K562 (cell line): Measurements from ENCODE around the gene HSPA6. TPM values are rescaled to one million over a fixed set of nuclear protein-coding genes. Genes with fewer than 3 reads are reported as not detected.
"Not testable (repeated sequence)": the region's sequence is repeated elsewhere in the genome, so short reads cannot be mapped to it uniquely, and the experiment has no call there.

ENCODE experiments used
- ATAC-seq: fragments of 200-7000 bp; cut with Tn5 transposase; 3 replicates; pipeline ENCODE4 v1.9.1; 2020; ENCODE audit warnings: moderate library complexity
- BruUV-seq: library from RNA; stranded (reverse); fragments of 400-500 nt; replicated peaks from 2 replicates; lab custom pipeline; 2021; lab: Mats Ljungman, UMichigan
- CTCF ChIA-PET: fragments of 300-600 bp; formaldehyde crosslinking; extraction: SDS; loops from one replicate; lab custom pipeline; 2021; ENCODE audit warnings: low intra/inter-chr PET ratio; lab: Yijun Ruan, JAX
- POLR2A ChIA-PET: fragments of 300-600, 350-650 bp; sonication (Branson Sonifier 250); formaldehyde crosslinking; extraction: SDS; loops from one replicate; lab custom pipeline; 2021; ENCODE audit warnings: antibody characterized with exemption, inconsistent platforms; lab: Yijun Ruan, JAX
- DNase-seq, 4 experiments: peaks; one replicate each; pipeline versions ENCODE4 v3.0.0 to v3.0.0-alpha.2; 2011 to 2018; ENCODE audit warnings: low spot score in 3 of 4, mixed read lengths in 3 of 4; ENCODE audit errors: extremely low read depth in 1 of 4
- FAIRE-seq: peaks from 2 replicates; lab custom pipeline; 2011; peaks lifted over from hg19 to GRCh38; lab: Jason Lieb, UNC
- H2AFZ ChIP-seq: 2 replicates; pipeline ENCODE4 v1.6.0; 2011; ENCODE audit warnings: low read depth, low read length, control low read depth, inconsistent platforms
- H3K27ac ChIP-seq: fragments of 200-600 bp; 3 replicates; pipeline ENCODE4 v1.8.0; 2011; ENCODE audit warnings: low read depth, mild to moderate bottlenecking, control low read depth, inconsistent platforms, low read length, moderate library complexity, mixed read lengths; ENCODE audit errors: extremely low read depth
- H3K27me3 ChIP-seq, 2 experiments: fragments of 300-600 bp in 1 of 2; 2 replicates in 1 of 2; 3 replicates in 1 of 2; pipeline versions ENCODE4 v1.6.0 to v1.8.0; 2011; ENCODE audit warnings: inconsistent platforms in 2 of 2, low read length in 2 of 2, mild to moderate bottlenecking in 1 of 2, mixed read lengths in 1 of 2, moderate library complexity in 1 of 2; ENCODE audit not compliant: control insufficient read depth in 2 of 2, insufficient read depth in 2 of 2
- H3K36me3 ChIP-seq: fragments of 300-600 bp; 3 replicates; pipeline ENCODE4 v1.8.0; 2011; ENCODE audit warnings: mild to moderate bottlenecking, low read length, inconsistent platforms; ENCODE audit not compliant: control insufficient read depth, insufficient read depth
- H3K4me1 ChIP-seq, 2 experiments: fragments of 200-600 bp in 1 of 2; replicated peaks in 1 of 2; 2 replicates in 1 of 2; 3 replicates in 1 of 2; pipeline versions ENCODE4 v1.5.1 to v1.8.0; 2011; ENCODE audit warnings: inconsistent platforms in 2 of 2, low read length in 2 of 2, mild to moderate bottlenecking in 1 of 2, mixed read lengths in 1 of 2, moderate library complexity in 1 of 2; ENCODE audit not compliant: control insufficient read depth in 2 of 2, insufficient read depth in 2 of 2
- H3K4me2 ChIP-seq: 2 replicates; pipeline ENCODE4 v1.6.1; 2011; ENCODE audit warnings: low read length, control low read depth, inconsistent platforms, mixed read lengths; ENCODE audit not compliant: insufficient read depth
- H3K4me3 ChIP-seq: fragments of 200-600 bp; sonication (generic), shearing (Covaris generic); 2 replicates; pipeline ENCODE4 v1.5.1; 2016; ENCODE audit warnings: control low read depth, inconsistent platforms
- H3K79me2 ChIP-seq: fragments of 200-600 bp; 3 replicates; pipeline ENCODE4 v1.8.0; 2011; ENCODE audit warnings: low read length, inconsistent platforms; ENCODE audit not compliant: control insufficient read depth, insufficient read depth
- H3K9ac ChIP-seq, 2 experiments: 2 replicates each; pipeline versions ENCODE4 v1.6.0 to v1.6.1; 2011; ENCODE audit warnings: low read depth in 2 of 2, low read length in 2 of 2, control low read depth in 1 of 2, inconsistent platforms in 1 of 2, mild to moderate bottlenecking in 1 of 2, mixed read lengths in 1 of 2; ENCODE audit not compliant: insufficient read depth in 1 of 2
- H3K9me1 ChIP-seq: one replicate; pipeline ENCODE4 v1.6.0; 2011; ENCODE audit warnings: inconsistent platforms, mild to moderate bottlenecking, low read length, moderate library complexity; ENCODE audit not compliant: control insufficient read depth, insufficient read depth
- H3K9me3 ChIP-seq: replicated peaks from 2 replicates; pipeline ENCODE4 v1.5.1; 2011; ENCODE audit warnings: low read depth, low read length, inconsistent platforms; ENCODE audit not compliant: control insufficient read depth, insufficient read depth
- H4K20me1 ChIP-seq: replicated peaks from 2 replicates; pipeline ENCODE4 v1.6.1; 2011; ENCODE audit warnings: low read length, inconsistent platforms, mixed read lengths; ENCODE audit not compliant: control insufficient read depth, insufficient read depth
- FOSL1 ChIP-seq: fragments of 200-800 bp; sonication (Bioruptor generic); conservative IDR thresholded peaks from 2 replicates; pipeline ENCODE4 v1.6.1; 2016; ENCODE audit warnings: missing genetic modification characterization, missing compliant biosample characterization
- FOXJ2 ChIP-seq: fragments of 200-800 bp; sonication (Bioruptor generic); IDR thresholded peaks from 2 replicates; pipeline ENCODE4 v1.6.1; 2016; ENCODE audit warnings: missing genetic modification characterization, missing compliant biosample characterization
- MEIS2 ChIP-seq: fragments of 450-650 bp; IDR thresholded peaks from 2 replicates; pipeline ENCODE4 v1.6.1; 2014; ENCODE audit warnings: mild to moderate bottlenecking; ENCODE audit not compliant: partially characterized antibody
- SOX6 ChIP-seq: fragments of 450-650 bp; IDR thresholded peaks from 2 replicates; pipeline ENCODE4 v1.6.1; 2014; ENCODE audit warnings: mild to moderate bottlenecking
- SPI1 ChIP-seq: IDR thresholded peaks from 2 replicates; pipeline ENCODE4 v1.6.1; 2011; ENCODE audit warnings: low read depth, low read length, control low read depth, borderline replicate concordance
- WGBS: fragments of 100-300 bp; shearing (Covaris generic); methylation state at CpG from one replicate; pipeline ENCODE4 v1.1.6; 2016; ENCODE audit warnings: low coverage, mixed read lengths; ENCODE audit not compliant: insufficient coverage; ENCODE audit errors: missing lambda C conversion rate; 5-methylcytosine and 5-hydroxymethylcytosine counted together
- in situ Hi-C: fragments of 300-500 bp; cut with MboI; formaldehyde crosslinking; loops from 4 replicates; pipeline ENCODE4 v1.15.0; 2018; ENCODE audit warnings: inconsistent platforms, mixed read lengths
- intact Hi-C: fragments of 100-400 bp; cut with micrococcal nuclease; formaldehyde crosslinking; loops from 2 replicates; pipeline ENCODE4 v1.14.2; 2022
- polyA plus RNA-seq, 8 experiments: library from polyadenylated mRNA; depleted of rRNA in 4 of 8; stranded (reverse) in 5 of 8; unstranded in 3 of 8; fragments of >200 nt; fragmentation: Nextera tagmentation in 2 of 8; fragmentation: Illumina TruSeq in 1 of 8; extraction: Ambion mirVana in 2 of 8; extraction: Trizol in 1 of 8; gene quantifications; 2 replicates each; pipeline versions ENCODE4 v1.2.1 to v1.2.3, GENCODE V29; 2011 to 2014; ENCODE audit warnings: inconsistent platforms in 1 of 8, missing spikeins in 1 of 8
- total RNA-seq, 7 experiments: library from RNA; depleted of rRNA in 6 of 7; stranded (reverse); fragments of >200 nt in 6 of 7; fragmentation: Illumina TruSeq in 2 of 7; extraction: Trizol in 2 of 7; gene quantifications; 2 replicates each; pipeline versions ENCODE4 v1.2.1 to v1.2.3, GENCODE V29; 2011 to 2021; ENCODE audit warnings: low replicate concordance in 1 of 7
- TF ChIP-seq, protein P1 (sequence below): fragments of 450-650 bp; IDR thresholded peaks from 2 replicates; pipeline ENCODE4 v1.6.1; 2017; ENCODE audit warnings: antibody characterized with exemption, mild to moderate bottlenecking

HSPA6 gene
- total and polyA plus RNA-seq, 9 of the 15 experiments (the other 6 are each of a cell fraction or from before 2014, with no cell fraction given) = 0.15 to 10.0 (median 2.4) TPM

DNA sequence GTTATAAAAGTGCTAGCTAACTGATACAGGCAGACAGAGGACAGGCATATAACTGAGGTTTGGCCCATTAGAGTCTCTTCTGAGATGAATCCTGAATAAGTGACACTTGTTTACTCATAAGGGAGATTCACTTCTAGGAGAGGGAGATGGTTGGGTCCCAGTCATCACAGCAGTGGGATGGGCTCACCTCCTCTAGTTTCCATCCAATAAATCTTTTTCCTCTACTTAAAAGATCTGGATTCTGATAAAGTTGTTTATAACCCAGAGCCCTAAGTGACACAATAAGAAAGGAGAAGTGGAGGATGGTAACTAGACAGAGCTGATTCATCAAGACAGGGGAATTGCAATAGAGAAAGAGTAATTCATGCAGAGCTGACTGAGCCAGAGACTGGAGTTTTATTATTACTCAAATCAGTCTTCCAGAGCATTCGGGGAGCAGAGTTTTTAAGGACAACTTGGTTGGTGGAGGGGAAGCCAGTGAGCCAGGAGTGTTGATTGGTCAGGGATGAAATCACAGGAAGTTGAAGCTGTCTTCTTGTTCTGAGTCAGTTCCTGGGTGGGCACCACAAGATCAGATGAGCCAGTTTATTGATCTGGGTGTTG, 30.6 kb downstream of the HSPA6 start (continued):
- 0 out of 2 replicates have a peak, but pooled peaks have one; percentile 15 for TF ChIP-seq SPI1
- TF ChIP-seq FOXJ2 = 0 out of 2 replicates have a peak, but pooled peaks have one; percentile 48
- peak; percentile 61 for TF ChIP-seq MEIS2
- TF ChIP-seq FOSL1 (tag) = peak; percentile 29
- TF ChIP-seq SOX6 = peak; percentile 33; the same call in 1 of the 2 replicates

DNA sequence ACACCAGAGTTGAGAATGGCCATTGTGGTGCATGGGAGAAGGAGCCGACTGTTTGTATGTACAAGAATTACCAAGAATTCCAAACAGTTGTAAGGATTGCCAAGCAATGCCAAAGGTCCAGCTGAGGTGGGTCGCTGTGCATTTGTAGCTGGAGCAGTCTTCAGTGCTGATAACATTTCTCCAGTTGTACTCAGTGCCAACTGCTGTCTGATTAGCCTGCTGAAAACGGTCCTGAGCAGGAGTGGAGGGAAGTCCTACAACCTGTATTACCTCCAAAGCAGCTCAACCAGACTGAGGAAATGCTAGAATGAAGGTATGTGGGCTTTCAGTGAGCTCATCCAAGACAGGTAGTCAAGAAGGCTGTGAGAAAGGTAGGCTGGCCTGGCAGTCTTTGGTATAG, 31.8 kb downstream of the HSPA6 start:
- 33% methylated on average over 3 of the region's 3 CpGs for WGBS
- Histone ChIP-seq H2AFZ (peak overlapping the region; percentile 79), H3K4me1 (peaks cover 3 to 21% of the 10 kb centered on the region in 2 experiments; a peak in 3 of 5 replicates)
- BruUV-seq, H3K9me1 ChIP-seq, FAIRE-seq, H3K27me3 ChIP-seq, H4K20me1 ChIP-seq, ATAC-seq, DNase-seq, CTCF ChIA-PET, H3K4me3 ChIP-seq: not testable (repeated sequence)
- in situ Hi-C loops = loop anchor here (5.0 kb wide), 1 partner anchor 81 kb away; no protein-coding TSS in a partner anchor
- TF ChIP-seq, protein P1, sequence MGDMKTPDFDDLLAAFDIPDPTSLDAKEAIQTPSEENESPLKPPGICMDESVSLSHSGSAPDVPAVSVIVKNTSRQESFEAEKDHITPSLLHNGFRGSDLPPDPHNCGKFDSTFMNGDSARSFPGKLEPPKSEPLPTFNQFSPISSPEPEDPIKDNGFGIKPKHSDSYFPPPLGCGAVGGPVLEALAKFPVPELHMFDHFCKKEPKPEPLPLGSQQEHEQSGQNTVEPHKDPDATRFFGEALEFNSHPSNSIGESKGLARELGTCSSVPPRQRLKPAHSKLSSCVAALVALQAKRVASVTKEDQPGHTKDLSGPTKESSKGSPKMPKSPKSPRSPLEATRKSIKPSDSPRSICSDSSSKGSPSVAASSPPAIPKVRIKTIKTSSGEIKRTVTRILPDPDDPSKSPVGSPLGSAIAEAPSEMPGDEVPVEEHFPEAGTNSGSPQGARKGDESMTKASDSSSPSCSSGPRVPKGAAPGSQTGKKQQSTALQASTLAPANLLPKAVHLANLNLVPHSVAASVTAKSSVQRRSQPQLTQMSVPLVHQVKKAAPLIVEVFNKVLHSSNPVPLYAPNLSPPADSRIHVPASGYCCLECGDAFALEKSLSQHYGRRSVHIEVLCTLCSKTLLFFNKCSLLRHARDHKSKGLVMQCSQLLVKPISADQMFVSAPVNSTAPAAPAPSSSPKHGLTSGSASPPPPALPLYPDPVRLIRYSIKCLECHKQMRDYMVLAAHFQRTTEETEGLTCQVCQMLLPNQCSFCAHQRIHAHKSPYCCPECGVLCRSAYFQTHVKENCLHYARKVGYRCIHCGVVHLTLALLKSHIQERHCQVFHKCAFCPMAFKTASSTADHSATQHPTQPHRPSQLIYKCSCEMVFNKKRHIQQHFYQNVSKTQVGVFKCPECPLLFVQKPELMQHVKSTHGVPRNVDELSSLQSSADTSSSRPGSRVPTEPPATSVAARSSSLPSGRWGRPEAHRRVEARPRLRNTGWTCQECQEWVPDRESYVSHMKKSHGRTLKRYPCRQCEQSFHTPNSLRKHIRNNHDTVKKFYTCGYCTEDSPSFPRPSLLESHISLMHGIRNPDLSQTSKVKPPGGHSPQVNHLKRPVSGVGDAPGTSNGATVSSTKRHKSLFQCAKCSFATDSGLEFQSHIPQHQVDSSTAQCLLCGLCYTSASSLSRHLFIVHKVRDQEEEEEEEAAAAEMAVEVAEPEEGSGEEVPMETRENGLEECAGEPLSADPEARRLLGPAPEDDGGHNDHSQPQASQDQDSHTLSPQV = peak; percentile 36; the same call in 1 of the 2 replicates
- TF ChIP-seq, all 486 proteins: peak for 1; not testable (repeated sequence) for 485
- H3K27ac ChIP-seq, intact Hi-C loops, H3K36me3 ChIP-seq, H3K9me3 ChIP-seq, H3K9ac ChIP-seq, POLR2A ChIA-PET, H3K79me2 ChIP-seq: not testable (repeated sequence)
- H3K4me2 ChIP-seq = peak overlapping the region; percentile 37; the same call in 1 of the 2 replicates
